Smooth muscle cell (in vitro differentiated cells): ENCODE data around the gene IGIP. TPM values are rescaled to one million over a fixed set of nuclear protein-coding genes. Genes with fewer than 3 reads are reported as not detected.
A peak's percentile ranks its signal among the peaks of the same experiment; 100 is the strongest.

Source experiments
- DNase-seq: peaks from one replicate; lab custom pipeline; 2025; ENCODE audit not compliant: unreplicated experiment; lab: John Stamatoyannopoulos, UW
- H2AFZ ChIP-seq: fragments of 200-600 bp; sonication (generic); 2 replicates; pipeline ENCODE4 v1.6.0; 2016; ENCODE audit warnings: antibody characterized with exemption, low read depth, mild to moderate bottlenecking
- H3F3A ChIP-seq: fragments of 200-600 bp; sonication (generic); 2 replicates; pipeline ENCODE4 v1.6.0; 2017; ENCODE audit warnings: antibody characterized with exemption, low read depth
- H3K27ac ChIP-seq: fragments of 200-600 bp; sonication (generic); 2 replicates; pipeline ENCODE4 v1.5.1; 2016; ENCODE audit warnings: low read depth, mild to moderate bottlenecking
- H3K27me3 ChIP-seq: fragments of 200-600 bp; sonication (generic); 2 replicates; pipeline ENCODE4 v1.6.1; 2016; ENCODE audit warnings: low read depth, mild to moderate bottlenecking
- H3K36me3 ChIP-seq: fragments of 200-600 bp; sonication (generic); 2 replicates; pipeline ENCODE4 v1.5.1; 2016; ENCODE audit warnings: low read depth
- H3K4me1 ChIP-seq: fragments of 200-600 bp; sonication (generic); 2 replicates; pipeline ENCODE4 v1.5.1; 2016; ENCODE audit warnings: low read depth
- H3K4me2 ChIP-seq: fragments of 200-600 bp; sonication (generic); 2 replicates; pipeline ENCODE4 v1.6.0; 2016; ENCODE audit warnings: mild to moderate bottlenecking
- H3K4me3 ChIP-seq: fragments of 200-600 bp; sonication (generic); 2 replicates; pipeline ENCODE4 v1.5.1; 2016; ENCODE audit warnings: mild to moderate bottlenecking
- H3K79me2 ChIP-seq: fragments of 200-600 bp; sonication (generic); 2 replicates; pipeline ENCODE4 v1.6.0; 2016; ENCODE audit warnings: low read depth, mild to moderate bottlenecking
- H3K9ac ChIP-seq: fragments of 200-600 bp; sonication (generic); 2 replicates; pipeline ENCODE4 v1.6.0; 2016; ENCODE audit warnings: low read depth
- H3K9me3 ChIP-seq: fragments of 200-600 bp; sonication (generic); replicated peaks from 2 replicates; pipeline ENCODE4 v1.5.1; 2016; ENCODE audit warnings: low read depth
- H4K20me1 ChIP-seq: fragments of 200-600 bp; sonication (generic); 2 replicates; pipeline ENCODE4 v1.6.0; 2016; ENCODE audit warnings: low read depth
- WGBS: methylation state at CpG from one replicate; pipeline ENCODE4 v1.1.7; 2016; ENCODE audit warnings: low lambda C conversion rate; 5-methylcytosine and 5-hydroxymethylcytosine counted together
- polyA plus RNA-seq: library from polyadenylated mRNA; unstranded; fragments of >200 nt; fragmentation: Nextera tagmentation; extraction: Ambion mirVana; gene quantifications from 2 replicates; pipeline ENCODE4 v1.2.1, GENCODE V29; 2016
- total RNA-seq: library from RNA; depleted of rRNA; stranded (reverse); fragments of >200 nt; gene quantifications from 2 replicates; pipeline ENCODE4 v1.2.3, GENCODE V29; 2014
- TF ChIP-seq, protein P1 (sequence below): fragments of 200-600 bp; sonication (generic); IDR thresholded peaks from 2 replicates; pipeline ENCODE4 v1.5.1; 2017; ENCODE audit warnings: borderline replicate concordance, mild to moderate bottlenecking, antibody characterized with exemption; ENCODE audit not compliant: insufficient read depth, poor library complexity, severe bottlenecking

IGIP gene
- total and polyA plus RNA-seq, 2 experiments from 2014 or later: 0.72 to 4.3 TPM

DNA sequence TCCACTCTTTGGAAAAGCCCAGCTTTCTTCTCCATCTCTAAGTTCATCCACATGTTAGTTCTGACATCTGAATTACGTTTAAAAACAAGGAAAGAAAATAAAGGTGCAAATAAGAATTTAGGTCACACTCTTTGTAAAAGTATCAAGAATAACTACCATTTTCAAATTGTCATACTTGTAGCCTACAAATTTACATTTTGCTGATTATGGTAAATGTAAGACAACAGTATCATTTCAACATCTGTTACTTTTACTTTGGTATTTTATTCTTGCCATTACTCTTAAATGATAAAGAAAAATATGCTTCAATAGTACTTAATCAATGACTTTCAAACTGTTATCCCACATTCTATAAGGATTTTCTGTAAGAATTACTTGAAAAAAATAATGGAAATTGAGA, 21.6 kb upstream of the IGIP start:
- H3K36me3 ChIP-seq: no peaks in the 10 kb centered on the region
- DNase-seq: no peak
- H3K27me3 ChIP-seq: peaks cover 74% of the 10 kb centered on the region
- peaks cover 16% of the 10 kb centered on the region for H3K4me1 ChIP-seq
- H2AFZ ChIP-seq: no peak overlapping the region
- no peaks in the 10 kb centered on the region for H3K79me2 ChIP-seq
- H4K20me1 ChIP-seq: peaks cover 10% of the 10 kb centered on the region
- no peak overlapping the region for H3K4me2 ChIP-seq
- no peak overlapping the region for H3K4me3 ChIP-seq
- H3F3A ChIP-seq: peaks cover 13% of the 10 kb centered on the region
- no peak overlapping the region for H3K27ac ChIP-seq
- no peak overlapping the region for H3K9ac ChIP-seq
- no peaks in the 10 kb centered on the region for H3K9me3 ChIP-seq
- TF ChIP-seq, protein P1, sequence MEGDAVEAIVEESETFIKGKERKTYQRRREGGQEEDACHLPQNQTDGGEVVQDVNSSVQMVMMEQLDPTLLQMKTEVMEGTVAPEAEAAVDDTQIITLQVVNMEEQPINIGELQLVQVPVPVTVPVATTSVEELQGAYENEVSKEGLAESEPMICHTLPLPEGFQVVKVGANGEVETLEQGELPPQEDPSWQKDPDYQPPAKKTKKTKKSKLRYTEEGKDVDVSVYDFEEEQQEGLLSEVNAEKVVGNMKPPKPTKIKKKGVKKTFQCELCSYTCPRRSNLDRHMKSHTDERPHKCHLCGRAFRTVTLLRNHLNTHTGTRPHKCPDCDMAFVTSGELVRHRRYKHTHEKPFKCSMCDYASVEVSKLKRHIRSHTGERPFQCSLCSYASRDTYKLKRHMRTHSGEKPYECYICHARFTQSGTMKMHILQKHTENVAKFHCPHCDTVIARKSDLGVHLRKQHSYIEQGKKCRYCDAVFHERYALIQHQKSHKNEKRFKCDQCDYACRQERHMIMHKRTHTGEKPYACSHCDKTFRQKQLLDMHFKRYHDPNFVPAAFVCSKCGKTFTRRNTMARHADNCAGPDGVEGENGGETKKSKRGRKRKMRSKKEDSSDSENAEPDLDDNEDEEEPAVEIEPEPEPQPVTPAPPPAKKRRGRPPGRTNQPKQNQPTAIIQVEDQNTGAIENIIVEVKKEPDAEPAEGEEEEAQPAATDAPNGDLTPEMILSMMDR: no peak
- WGBS: 39% methylated on average over 1 of the region's 1 CpG

DNA sequence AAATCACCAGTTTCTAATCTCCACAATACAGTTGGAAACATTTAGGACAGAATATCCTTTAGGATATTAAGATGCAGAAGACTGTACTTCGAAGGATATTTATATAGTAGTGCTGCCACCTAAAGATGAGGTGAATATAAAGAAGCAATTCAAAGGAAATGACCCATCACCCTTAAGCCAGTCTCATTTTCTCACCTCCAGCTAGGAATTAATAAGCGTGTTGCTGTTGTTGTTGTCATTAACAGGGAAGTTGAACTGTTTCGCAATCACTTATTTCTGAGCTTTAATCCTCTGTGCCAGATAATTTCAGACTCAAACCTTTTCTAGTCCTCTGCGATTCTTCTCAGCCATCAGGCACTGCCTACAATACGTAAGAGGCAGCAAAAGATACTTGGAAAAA, 19.6 kb upstream of the IGIP start:
- no peaks in the 10 kb centered on the region for H3K36me3 ChIP-seq
- 58% methylated on average over 5 of the region's 5 CpGs for WGBS
- no peak overlapping the region for H3K9ac ChIP-seq
- H3K4me1 ChIP-seq: peaks cover 18% of the 10 kb centered on the region
- no peak overlapping the region for H3K4me2 ChIP-seq
- H4K20me1 ChIP-seq: peaks cover 30% of the 10 kb centered on the region
- TF ChIP-seq, protein P1: no peak
- H3K79me2 ChIP-seq: peaks cover 13% of the 10 kb centered on the region
- peaks cover 13% of the 10 kb centered on the region for H3F3A ChIP-seq
- H2AFZ ChIP-seq: no peak overlapping the region
- peaks cover 76% of the 10 kb centered on the region for H3K27me3 ChIP-seq
- no peak for DNase-seq
- H3K4me3 ChIP-seq: no peak overlapping the region
- no peaks in the 10 kb centered on the region for H3K9me3 ChIP-seq
- no peak overlapping the region for H3K27ac ChIP-seq

DNA sequence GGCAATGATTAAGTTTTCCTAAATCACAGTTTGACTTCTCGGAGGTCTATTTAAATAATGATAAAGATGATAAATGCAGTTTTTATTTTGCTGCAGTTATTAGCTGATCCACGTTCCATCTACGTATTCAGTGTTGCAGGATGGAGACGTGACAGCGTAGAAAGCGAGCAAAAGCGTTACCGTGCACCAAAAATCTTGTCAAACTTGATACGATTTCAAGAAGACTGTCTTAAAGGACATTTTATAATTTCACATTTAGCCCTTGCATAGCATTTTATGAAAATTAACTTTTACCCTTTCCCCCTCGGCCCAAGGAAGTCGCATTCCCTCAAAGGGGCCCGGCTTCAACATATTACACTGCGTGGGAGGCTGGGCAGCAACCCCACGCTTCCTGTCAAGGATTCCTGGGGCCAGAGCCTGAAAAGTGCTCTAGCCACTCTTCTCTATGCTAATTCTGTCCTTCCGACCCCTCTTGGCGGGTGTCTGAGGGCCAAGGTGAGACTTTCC, 18.9 kb upstream of the IGIP start:
- Histone ChIP-seq H3K9ac (peak overlapping the region; percentile 86), H3K4me1 (peaks cover 18% of the 10 kb centered on the region), H3K4me3 (peak overlapping the region; percentile 73), H3K27me3 (peaks cover 76% of the 10 kb centered on the region), H3K9me3 (no peaks in the 10 kb centered on the region), H3K79me2 (peaks cover 13% of the 10 kb centered on the region), H4K20me1 (peaks cover 38% of the 10 kb centered on the region), H2AFZ (peak overlapping the region; percentile 95), H3K4me2 (peak overlapping the region; percentile 96), H3K36me3 (no peaks in the 10 kb centered on the region), H3K27ac (peak overlapping the region; percentile 88), H3F3A (peaks cover 13% of the 10 kb centered on the region)
- WGBS: 33% methylated on average over 16 of the region's 16 CpGs
- TF ChIP-seq, protein P1: no peak
- no peak for DNase-seq

DNA sequence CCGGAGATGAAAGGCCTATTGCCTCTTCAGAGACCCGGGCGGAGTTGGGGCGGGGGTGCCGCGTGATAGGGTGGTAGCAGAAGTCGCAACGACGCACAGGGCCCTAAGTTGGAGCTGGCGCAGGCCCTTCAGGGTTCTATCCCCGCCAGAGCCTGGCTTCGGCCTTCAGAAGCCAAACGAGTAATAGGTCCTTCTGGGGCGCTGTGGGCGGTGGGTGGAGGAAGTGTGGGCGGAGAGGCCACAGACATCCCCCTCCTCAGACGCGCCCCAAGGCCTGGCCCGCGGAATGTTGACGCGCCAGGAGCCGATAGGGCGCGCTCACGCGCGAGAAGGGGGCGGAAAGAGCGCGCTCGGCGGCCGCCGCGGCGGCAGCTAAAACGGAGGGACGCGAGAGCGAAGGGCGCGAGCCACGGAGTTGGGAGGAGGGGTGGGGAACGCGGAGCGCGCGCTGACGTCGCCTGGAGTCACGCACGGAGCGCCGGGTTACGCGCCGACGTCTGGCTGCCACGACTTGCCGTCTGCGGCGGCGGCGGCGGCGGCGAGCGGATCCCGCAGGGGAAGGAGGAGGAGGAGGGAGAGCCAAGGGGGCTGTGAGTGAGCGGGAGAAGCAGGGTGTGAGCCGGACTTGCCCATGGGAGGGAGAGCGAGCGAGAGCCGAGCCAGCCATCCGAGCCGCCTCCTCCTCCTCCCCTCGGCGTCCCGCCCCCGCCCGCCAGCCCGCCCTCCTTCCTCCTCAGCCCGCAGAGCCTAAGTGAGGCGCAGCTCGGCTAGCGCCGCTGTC, 18.2 kb upstream of the IGIP start:
- Histone ChIP-seq H3K4me1 (peaks cover 20% of the 10 kb centered on the region), H3K9ac (peak overlapping the region; percentile 86), H2AFZ (peak overlapping the region; percentile 95), H4K20me1 (peaks cover 44% of the 10 kb centered on the region), H3K9me3 (no peaks in the 10 kb centered on the region), H3K27ac (peak overlapping the region; percentile 88), H3K79me2 (peaks cover 13% of the 10 kb centered on the region), H3F3A (peaks cover 19% of the 10 kb centered on the region), H3K4me2 (peak overlapping the region; percentile 96), H3K36me3 (no peaks in the 10 kb centered on the region), H3K27me3 (peaks cover 77% of the 10 kb centered on the region), H3K4me3 (peak overlapping the region; percentile 73)
- TF ChIP-seq, protein P1: no peak
- WGBS: under 1% methylated on average over 52 of the region's 88 CpGs
- peak; percentile 60 for DNase-seq
